H9 (cell line): ENCODE measurements around the gene SNRNP70. TPM values are rescaled to one million over a fixed set of nuclear protein-coding genes. Genes with fewer than 3 reads are reported as not detected.

Source experiments
- DNase-seq: peaks from one replicate; pipeline ENCODE4 v3.0.0-alpha.2; 2017
- H2AFZ ChIP-seq: one replicate; pipeline ENCODE4 v1.6.1; 2013; ENCODE audit warnings: mild to moderate bottlenecking, low read length, control low read depth, moderate library complexity
- H2AK5ac ChIP-seq: 2 replicates; pipeline ENCODE4 v1.6.1; 2013; ENCODE audit warnings: low read length, control low read depth, mixed read lengths; ENCODE audit not compliant: insufficient read length
- H2BK120ac ChIP-seq: one replicate; pipeline ENCODE4 v1.6.1; 2013; ENCODE audit warnings: low read depth, mild to moderate bottlenecking, low read length, control low read depth, inconsistent platforms; ENCODE audit not compliant: poor library complexity, severe bottlenecking
- H2BK12ac ChIP-seq: 2 replicates; pipeline ENCODE4 v1.6.1; 2013; ENCODE audit warnings: low read length, control low read depth, mixed read lengths, low read depth; ENCODE audit not compliant: insufficient read length
- H2BK15ac ChIP-seq: 2 replicates; pipeline ENCODE4 v1.6.1; 2013; ENCODE audit warnings: low read depth, low read length, control low read depth
- H2BK20ac ChIP-seq: one replicate; pipeline ENCODE4 v1.6.1; 2013; ENCODE audit warnings: low read depth, mild to moderate bottlenecking, low read length, control low read depth, inconsistent platforms; ENCODE audit not compliant: poor library complexity, severe bottlenecking
- H2BK5ac ChIP-seq: 2 replicates; pipeline ENCODE4 v1.6.1; 2013; ENCODE audit warnings: low read length, control low read depth, mixed read lengths; ENCODE audit not compliant: insufficient read length
- H3K14ac ChIP-seq: 2 replicates; pipeline ENCODE4 v1.6.1; 2013; ENCODE audit warnings: low read length, control low read depth; ENCODE audit not compliant: insufficient read depth
- H3K18ac ChIP-seq: 2 replicates; pipeline ENCODE4 v1.6.1; 2013; ENCODE audit warnings: low read depth, mild to moderate bottlenecking, mixed read lengths, low read length, control low read depth; ENCODE audit not compliant: insufficient read length
- H3K23ac ChIP-seq: 2 replicates; pipeline ENCODE4 v1.6.1; 2013; ENCODE audit warnings: low read length, control low read depth, mixed read lengths, low read depth; ENCODE audit not compliant: insufficient read length
- H3K23me2 ChIP-seq: 2 replicates; pipeline ENCODE4 v1.6.1; 2013; ENCODE audit warnings: low read depth, mild to moderate bottlenecking, mixed read lengths, low read length, control low read depth; ENCODE audit not compliant: insufficient read length, poor library complexity, severe bottlenecking
- H3K27ac ChIP-seq: 2 replicates; pipeline ENCODE4 v1.5.1; 2013; ENCODE audit warnings: low read length, control low read depth, mixed read lengths, low read depth; ENCODE audit not compliant: insufficient read length
- H3K27me3 ChIP-seq: 2 replicates; pipeline ENCODE4 v1.6.1; 2013; ENCODE audit warnings: low read length, control low read depth, inconsistent platforms; ENCODE audit not compliant: insufficient read depth
- H3K4ac ChIP-seq: 2 replicates; pipeline ENCODE4 v1.6.1; 2013; ENCODE audit warnings: low read depth, mild to moderate bottlenecking, control low read depth, inconsistent platforms, low read length, moderate library complexity
- H3K4me1 ChIP-seq: 2 replicates; pipeline ENCODE4 v1.6.1; 2013; ENCODE audit warnings: low read length, control low read depth, inconsistent platforms; ENCODE audit not compliant: insufficient read depth
- H3K4me2 ChIP-seq: 2 replicates; pipeline ENCODE4 v1.6.1; 2013; ENCODE audit warnings: low read length, control low read depth, mixed read lengths; ENCODE audit not compliant: insufficient read length, insufficient read depth
- H3K56ac ChIP-seq: 2 replicates; pipeline ENCODE4 v1.6.1; 2013; ENCODE audit warnings: low read depth, mild to moderate bottlenecking, mixed read lengths, low read length, control low read depth; ENCODE audit not compliant: insufficient read length
- H3K79me1 ChIP-seq: 2 replicates; pipeline ENCODE4 v1.6.1; 2013; ENCODE audit warnings: low read depth, mild to moderate bottlenecking, moderate library complexity, low read length, control low read depth, inconsistent platforms; ENCODE audit not compliant: insufficient read depth, poor library complexity, severe bottlenecking
- H3K79me2 ChIP-seq: 2 replicates; pipeline ENCODE4 v1.6.1; 2013; ENCODE audit warnings: low read length, control low read depth, inconsistent platforms; ENCODE audit not compliant: insufficient read depth
- H3K9ac ChIP-seq: 2 replicates; pipeline ENCODE4 v1.6.1; 2013; ENCODE audit warnings: low read length, control low read depth, mixed read lengths; ENCODE audit not compliant: insufficient read length; ENCODE audit errors: extremely low read depth
- H3K9me3 ChIP-seq: one replicate; pipeline ENCODE4 v1.6.1; 2013; ENCODE audit warnings: low read depth, low read length, inconsistent platforms; ENCODE audit not compliant: control insufficient read depth
- H3T11ph ChIP-seq: one replicate; pipeline ENCODE4 v1.6.1; 2013; ENCODE audit warnings: mild to moderate bottlenecking, low read length, control low read depth, inconsistent platforms
- H4K20me1 ChIP-seq: one replicate; pipeline ENCODE4 v1.6.1; 2013; ENCODE audit not compliant: control insufficient read depth, insufficient read length, insufficient read depth
- H4K5ac ChIP-seq: 2 replicates; pipeline ENCODE4 v1.6.1; 2013; ENCODE audit warnings: low read depth, mild to moderate bottlenecking, mixed read lengths, low read length, control low read depth; ENCODE audit not compliant: insufficient read length
- H4K8ac ChIP-seq: replicated peaks from 2 replicates; pipeline ENCODE4 v1.6.1; 2013; ENCODE audit warnings: low read length, control low read depth, mixed read lengths, low read depth; ENCODE audit not compliant: insufficient read length
- H4K91ac ChIP-seq: 2 replicates; pipeline ENCODE4 v1.6.1; 2013; ENCODE audit warnings: low read depth, mild to moderate bottlenecking, moderate library complexity, mixed read lengths, low read length, control low read depth; ENCODE audit not compliant: insufficient read length
- H3K27ac Mint-ChIP-seq, 3 experiments: 2 replicates in 2 of 3; 3 replicates in 1 of 3; pipeline ENCODE4 v1.8.0; 2020 to 2021; ENCODE audit warnings: mixed read lengths in 3 of 3, mild to moderate bottlenecking in 1 of 3, moderate library complexity in 1 of 3
- H3K27me3 Mint-ChIP-seq: 2 replicates; pipeline ENCODE4 v1.8.0; 2021; ENCODE audit warnings: low read depth, mild to moderate bottlenecking, moderate library complexity, mixed read lengths
- H3K36me3 Mint-ChIP-seq, 3 experiments: 2 replicates in 2 of 3; 3 replicates in 1 of 3; pipeline ENCODE4 v1.8.0; 2020 to 2021; ENCODE audit warnings: low read depth in 3 of 3, mixed read lengths in 3 of 3; ENCODE audit not compliant: insufficient read depth in 1 of 3
- H3K4me1 Mint-ChIP-seq, 2 experiments: 2 replicates each; pipeline ENCODE4 v1.8.0; 2020; ENCODE audit warnings: mixed read lengths in 2 of 2
- H3K4me3 Mint-ChIP-seq, 2 experiments: 2 replicates in 1 of 2; 3 replicates in 1 of 2; pipeline ENCODE4 v1.8.0; 2020 to 2021; ENCODE audit warnings: mild to moderate bottlenecking in 2 of 2, mixed read lengths in 2 of 2, moderate library complexity in 1 of 2
- H3K9me3 Mint-ChIP-seq, 2 experiments: 2 replicates in 1 of 2; 3 replicates in 1 of 2; pipeline ENCODE4 v1.8.0; 2020; ENCODE audit warnings: mild to moderate bottlenecking in 2 of 2, mixed read lengths in 2 of 2, moderate library complexity in 1 of 2
- WGBS: extraction: QIAGEN DNeasy Blood & Tissue Kit; methylation state at CpG from one replicate; pipeline ENCODE4 v1.1.7; 2013; ENCODE audit warnings: missing lambda C conversion rate, low lambda C conversion rate, mixed read lengths; ENCODE audit not compliant: insufficient read length; ENCODE audit errors: extremely low coverage; 5-methylcytosine and 5-hydroxymethylcytosine counted together
- total RNA-seq: library from RNA; stranded (reverse); gene quantifications from 2 replicates; pipeline ENCODE4 v1.2.1, GENCODE V29; 2021
- TF ChIP-seq, protein P1 (sequence below): fragments of 200-600 bp; sonication (generic); conservative IDR thresholded peaks from 3 replicates; pipeline ENCODE4 v1.8.0; 2021; ENCODE audit warnings: antibody characterized with exemption, mild to moderate bottlenecking

Gene SNRNP70
- total RNA-seq, 1 experiment from 2014 or later, result 295 TPM

DNA sequence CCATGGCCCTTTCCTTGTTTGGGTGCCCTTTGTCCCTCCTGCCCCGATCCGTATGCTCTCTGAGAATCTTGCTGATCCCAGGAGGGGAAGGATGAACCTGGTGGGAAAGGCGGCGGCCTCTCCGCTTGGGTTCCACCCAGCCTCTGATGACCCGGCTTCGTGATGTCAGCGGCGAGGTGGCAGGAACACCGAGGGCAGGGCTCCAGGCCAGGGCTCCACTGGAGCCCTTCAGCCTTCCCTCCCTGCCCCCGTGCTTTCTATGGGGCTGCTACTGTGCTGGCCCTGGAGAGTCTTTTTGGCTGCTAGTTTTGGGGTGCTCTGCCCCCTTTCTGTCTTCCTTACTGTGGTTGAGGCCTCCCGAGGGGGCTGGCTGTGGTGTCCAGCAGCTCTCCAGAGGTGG lies 17.1 kb downstream of the SNRNP70 start:
- Histone ChIP-seq H4K8ac (no peak overlapping the region), H3K79me2 (no peaks in the 10 kb centered on the region), H3K18ac (no peak overlapping the region), H3K14ac (no peak overlapping the region), H3K27ac (no peak overlapping the region), H3K4me1 (no peaks in the 10 kb centered on the region), H3K4ac (no peak overlapping the region), H4K91ac (no peak overlapping the region), H2BK120ac (no peak overlapping the region), H3K23me2 (no peaks in the 10 kb centered on the region), H3K27me3 (no peaks in the 10 kb centered on the region), H3K9me3 (no peaks in the 10 kb centered on the region), H3K9ac (no peak overlapping the region), H2BK5ac (no peak overlapping the region), H2BK20ac (no peak overlapping the region), H2AFZ (no peak overlapping the region), H4K20me1 (no peaks in the 10 kb centered on the region), H3K4me2 (no peak overlapping the region), H2BK15ac (no peak overlapping the region), H2AK5ac (no peak overlapping the region), H3T11ph (no peak overlapping the region), H4K5ac (no peak overlapping the region), H2BK12ac (no peak overlapping the region), H3K23ac (no peak overlapping the region), H3K56ac (no peak overlapping the region), H3K79me1 (no peaks in the 10 kb centered on the region)
- Mint-ChIP-seq H3K9me3 (peaks cover 0 to 2% of the 10 kb centered on the region in 2 experiments; a peak in 2 of 5 replicates), H3K27me3 (no peaks in the 10 kb centered on the region; the same call in 1 of the 2 replicates), H3K4me3 (no peak overlapping the region), H3K36me3 (peaks cover 58 to 86% (median 82%) of the 10 kb centered on the region in 3 experiments), H3K4me1 (peaks cover 10 to 22% of the 10 kb centered on the region in 2 experiments), H3K27ac (peak overlapping the region in 2 of 3 experiments; percentile 59 to 72; a peak in 3 of 7 replicates)
- TF ChIP-seq, protein P1, sequence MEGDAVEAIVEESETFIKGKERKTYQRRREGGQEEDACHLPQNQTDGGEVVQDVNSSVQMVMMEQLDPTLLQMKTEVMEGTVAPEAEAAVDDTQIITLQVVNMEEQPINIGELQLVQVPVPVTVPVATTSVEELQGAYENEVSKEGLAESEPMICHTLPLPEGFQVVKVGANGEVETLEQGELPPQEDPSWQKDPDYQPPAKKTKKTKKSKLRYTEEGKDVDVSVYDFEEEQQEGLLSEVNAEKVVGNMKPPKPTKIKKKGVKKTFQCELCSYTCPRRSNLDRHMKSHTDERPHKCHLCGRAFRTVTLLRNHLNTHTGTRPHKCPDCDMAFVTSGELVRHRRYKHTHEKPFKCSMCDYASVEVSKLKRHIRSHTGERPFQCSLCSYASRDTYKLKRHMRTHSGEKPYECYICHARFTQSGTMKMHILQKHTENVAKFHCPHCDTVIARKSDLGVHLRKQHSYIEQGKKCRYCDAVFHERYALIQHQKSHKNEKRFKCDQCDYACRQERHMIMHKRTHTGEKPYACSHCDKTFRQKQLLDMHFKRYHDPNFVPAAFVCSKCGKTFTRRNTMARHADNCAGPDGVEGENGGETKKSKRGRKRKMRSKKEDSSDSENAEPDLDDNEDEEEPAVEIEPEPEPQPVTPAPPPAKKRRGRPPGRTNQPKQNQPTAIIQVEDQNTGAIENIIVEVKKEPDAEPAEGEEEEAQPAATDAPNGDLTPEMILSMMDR, result no peak
- no CpG with 5 or more reads among the region's 12 CpGs for WGBS
- DNase-seq, result no peak
